ENCODE results near the gene BCL2.

GRCh38 chr18:63315131-63315662 is 4.4 kb downstream of the BCL2 start:
- TF ChIP-seq CTCF (IDR thresholded peaks at IDR 0.05) (no peak), POLR2A (IDR thresholded peaks at IDR 0.05) (no peak)
